ENCODE measurements around the gene LRRC73. TPM values are rescaled to one million over a fixed set of nuclear protein-coding genes. Genes with fewer than 3 reads are reported as not detected.

LRRC73 gene
- total and polyA plus RNA-seq, 2 of the 8 experiments (the other 6 are each of a cell fraction or from before 2014, with no cell fraction given): 0.24 to 0.26 TPM

DNA sequence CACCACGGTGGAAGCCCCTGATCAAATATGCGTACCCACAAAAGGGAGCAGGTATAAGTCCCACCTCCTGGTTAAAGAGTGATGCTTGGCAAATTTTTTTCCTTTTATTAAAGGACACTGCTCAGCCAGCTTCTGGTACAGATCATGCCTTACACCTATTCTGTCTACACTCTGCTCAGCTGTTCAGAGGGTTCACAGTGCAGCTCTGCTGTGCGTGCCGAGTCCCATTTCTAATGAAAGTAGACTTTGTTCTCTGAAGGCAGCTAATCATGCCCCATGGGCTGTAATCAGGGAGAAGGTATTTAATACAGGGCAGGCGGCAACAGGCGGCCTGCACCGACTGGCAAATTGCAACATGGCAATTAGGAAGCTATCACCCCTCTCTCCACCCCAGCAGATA, 16.3 kb downstream of the LRRC73 start:
- H2BK120ac ChIP-seq (replicated peaks; ENCODE audit: low read depth, low read length): no peak overlapping the region
- POLR2A ChIA-PET (ENCODE audit: partially characterized antibody): interaction anchor here (1.3 to 5.6 kb wide), 4 partner anchors 8 to 24 kb away, joined by 3 to 27 read pairs (median 8); partner anchors contain the start of genes POLR1C, TJAP1 and YIPF3
- CTCF ChIA-PET (ENCODE audit: partially characterized antibody): interaction anchor here (1.0 to 32.9 kb wide), 7 partner anchors 7 to 115 kb away, joined by 3 to 536 read pairs (median 4); partner anchors contain the start of genes DLK2, LRRC73 and TJAP1
- TF ChIP-seq BRCA1 (IDR thresholded peaks at IDR 0.05; ENCODE audit: low read depth, low read length): no peak
- TF ChIP-seq HDAC6 (IDR thresholded peaks at IDR 0.05; ENCODE audit: low read depth, low read length): no peak
- TF ChIP-seq SP1 (IDR thresholded peaks at IDR 0.05; ENCODE audit: low read depth, low read length): no peak
- no peak for TF ChIP-seq CTCF (IDR thresholded peaks at IDR 0.05; ENCODE audit: control extremely low read depth in 1 of 3, insufficient read depth in 1 of 3, low read depth in 1 of 3, low read length in 3 of 3)
- TF ChIP-seq SAP30 (IDR thresholded peaks at IDR 0.05; ENCODE audit: insufficient read depth, insufficient replicate concordance, low read length): no peak
- no peak for TF ChIP-seq E2F6 (IDR thresholded peaks at IDR 0.05)
- TF ChIP-seq YY1 (IDR thresholded peaks at IDR 0.05; ENCODE audit: low read depth, low read length): no peak
- no peak for TF ChIP-seq ATF3 (IDR thresholded peaks at IDR 0.05; ENCODE audit: insufficient read depth, low read depth, low read length)
- no peak for TF ChIP-seq CBX8 (IDR thresholded peaks at IDR 0.05; ENCODE audit: borderline replicate concordance, low read depth, low read length)

More for the DNA sequence above, 16.3 kb downstream of the LRRC73 start:
- peaks cover 31% of the 10 kb centered on the region for H3K79me1 ChIP-seq (ENCODE audit: low read depth, low read length)
- H3K4me3 ChIP-seq (ENCODE audit: extremely low read depth in 1 of 4, insufficient read depth in 2 of 4, low read depth in 3 of 4, low read length in 4 of 4): no peak overlapping the region
- no peak overlapping the region for H2BK5ac ChIP-seq (ENCODE audit: low read depth, low read length)
- H3K18ac ChIP-seq (ENCODE audit: extremely low read depth, low read length): no peak overlapping the region
- no peak overlapping the region for H3K9ac ChIP-seq (replicated peaks in 1 of 4; ENCODE audit: extremely low read depth in 1 of 4, low read depth in 3 of 4, low read length in 3 of 4)
- DNase-seq (ENCODE audit: low read depth in 1 of 2, low spot score in 2 of 2) (no peak), FAIRE-seq (no peak)
- H3K23ac ChIP-seq (ENCODE audit: insufficient read length): no peak overlapping the region
- no peak overlapping the region for H2BK20ac ChIP-seq (ENCODE audit: low read length)
- H3K27me3 ChIP-seq (replicated peaks in 1 of 4; ENCODE audit: control insufficient read depth in 3 of 4, extremely low read depth in 1 of 4, insufficient read depth in 3 of 4, low read length in 3 of 4): no peaks in the 10 kb centered on the region
- peaks cover 17 to 39% of the 10 kb centered on the region in 2 experiments for H4K20me1 ChIP-seq (replicated peaks in 1 of 2; ENCODE audit: control insufficient read depth in 1 of 2, insufficient read depth in 2 of 2, low read length in 2 of 2)
- no peak overlapping the region for H3K4me2 ChIP-seq (ENCODE audit: insufficient read depth in 1 of 2, low read depth in 2 of 2, low read length in 2 of 2)
- H3K56ac ChIP-seq (replicated peaks; ENCODE audit: insufficient read length, low read depth, low read length): no peak overlapping the region
- H3K79me2 ChIP-seq (ENCODE audit: control insufficient read depth in 1 of 2, insufficient read depth in 2 of 2, low read length in 2 of 2): peaks cover 4 to 45% of the 10 kb centered on the region in 2 experiments; a peak in 3 of 4 replicates
- H3K9me3 ChIP-seq (ENCODE audit: insufficient read depth in 2 of 2, low read depth in 1 of 2, low read length in 1 of 2): no peaks in the 10 kb centered on the region
- H2BK12ac ChIP-seq (ENCODE audit: low read depth, low read length): no peak overlapping the region
- peaks cover 3 to 8% (median 4%) of the 10 kb centered on the region in 4 experiments; a peak in 6 of 8 replicates for H3K36me3 ChIP-seq (ENCODE audit: control insufficient read depth in 2 of 4, insufficient read depth in 4 of 4, low read length in 3 of 4)
- H2AK5ac ChIP-seq (ENCODE audit: low read depth, low read length): no peak overlapping the region
- no peak overlapping the region for H4K8ac ChIP-seq (ENCODE audit: extremely low read depth, insufficient read depth, low read length)
- no peak overlapping the region for H3K27ac ChIP-seq (ENCODE audit: low read depth, low read length)
- 89% methylated on average over 7 of the region's 7 CpGs; no CpG with 5 or more reads in 1 of the 2 experiments for WGBS, 2 experiments (ENCODE audit: extremely low coverage in 1 of 2, insufficient coverage in 1 of 2, insufficient read length in 1 of 2, insufficient replicate concordance in 2 of 2, low coverage in 1 of 2, low lambda C conversion rate in 2 of 2, missing lambda C conversion rate in 1 of 2)
- no peak overlapping the region for H2BK15ac ChIP-seq (ENCODE audit: low read length)
- H3K23me2 ChIP-seq (ENCODE audit: low read depth, low read length): no peaks in the 10 kb centered on the region
- no peak overlapping the region for H4K5ac ChIP-seq (ENCODE audit: insufficient read length, low read depth, low read length)
- no peak overlapping the region for H2AFZ ChIP-seq (ENCODE audit: low read length)
- H4K91ac ChIP-seq (replicated peaks; ENCODE audit: insufficient read length, low read length): no peak overlapping the region
- no peak overlapping the region for H3K4ac ChIP-seq (replicated peaks; ENCODE audit: insufficient read length, low read depth, low read length)
- H3K4me1 ChIP-seq (replicated peaks in 1 of 4; ENCODE audit: control insufficient read depth in 3 of 4, insufficient read depth in 4 of 4, low read length in 3 of 4): peaks cover 7 to 19% (median 15%) of the 10 kb centered on the region in 4 experiments
- H3K14ac ChIP-seq (ENCODE audit: insufficient read length): no peak overlapping the region
